GM21447 (cell line): ENCODE results near the gene WIPI1.

Source experiments
- ATAC-seq: cut with Tn5 transposase; IDR thresholded peaks from one replicate; pipeline ENCODE4 v1.9.1; 2021; ENCODE audit not compliant: unreplicated experiment

The WIPI1 gene

DNA sequence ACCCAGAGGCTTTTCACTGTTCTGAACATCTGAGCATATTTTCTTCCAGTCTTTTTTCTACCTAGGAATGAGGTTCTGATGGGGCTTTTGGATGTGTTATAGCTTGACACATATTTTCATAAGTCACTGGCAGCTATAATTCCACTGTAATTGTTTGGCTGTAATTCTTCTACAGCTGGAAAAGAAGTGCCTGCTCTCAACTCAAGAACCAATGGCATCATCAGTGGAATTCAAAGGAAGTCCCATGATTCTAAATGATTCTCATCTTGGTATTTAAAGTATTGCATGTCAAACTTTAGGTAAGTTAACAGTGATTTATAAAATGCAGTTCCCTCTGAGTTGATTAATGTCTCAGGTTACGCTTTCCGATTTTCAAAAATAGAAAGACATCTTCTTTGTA, 16.8 kb downstream of the WIPI1 start:
- no peak for ATAC-seq

DNA sequence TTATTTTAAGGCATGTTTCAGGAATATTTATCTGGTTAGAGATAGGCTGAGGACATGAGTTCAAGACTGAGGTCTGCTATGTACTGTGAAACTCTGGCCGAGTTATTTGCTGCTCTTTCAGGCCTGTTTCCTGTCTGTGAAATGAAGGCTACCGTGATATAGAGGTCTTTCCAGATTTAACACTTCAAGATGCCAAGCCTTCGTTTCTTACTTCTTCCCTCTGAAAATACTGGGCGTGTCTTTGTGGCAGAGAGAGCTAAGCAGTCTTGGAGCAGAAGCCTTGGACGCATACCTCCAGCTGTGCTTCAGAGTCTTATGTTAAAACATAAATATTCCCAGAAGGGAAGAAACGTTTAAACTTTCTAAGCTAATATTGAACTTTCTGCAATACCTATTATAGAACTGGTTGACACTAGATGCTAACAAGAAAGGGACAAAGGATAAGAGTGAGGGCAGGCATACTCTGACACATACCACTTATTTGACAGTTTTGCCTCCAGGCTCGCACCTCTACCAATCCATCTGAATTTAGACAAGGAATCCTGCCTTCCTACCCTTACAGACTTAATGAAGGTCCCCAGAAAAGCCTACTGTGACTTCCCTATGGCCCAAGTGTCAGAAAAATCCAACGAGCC, 17.5 kb downstream of the WIPI1 start:
- no peak for ATAC-seq

DNA sequence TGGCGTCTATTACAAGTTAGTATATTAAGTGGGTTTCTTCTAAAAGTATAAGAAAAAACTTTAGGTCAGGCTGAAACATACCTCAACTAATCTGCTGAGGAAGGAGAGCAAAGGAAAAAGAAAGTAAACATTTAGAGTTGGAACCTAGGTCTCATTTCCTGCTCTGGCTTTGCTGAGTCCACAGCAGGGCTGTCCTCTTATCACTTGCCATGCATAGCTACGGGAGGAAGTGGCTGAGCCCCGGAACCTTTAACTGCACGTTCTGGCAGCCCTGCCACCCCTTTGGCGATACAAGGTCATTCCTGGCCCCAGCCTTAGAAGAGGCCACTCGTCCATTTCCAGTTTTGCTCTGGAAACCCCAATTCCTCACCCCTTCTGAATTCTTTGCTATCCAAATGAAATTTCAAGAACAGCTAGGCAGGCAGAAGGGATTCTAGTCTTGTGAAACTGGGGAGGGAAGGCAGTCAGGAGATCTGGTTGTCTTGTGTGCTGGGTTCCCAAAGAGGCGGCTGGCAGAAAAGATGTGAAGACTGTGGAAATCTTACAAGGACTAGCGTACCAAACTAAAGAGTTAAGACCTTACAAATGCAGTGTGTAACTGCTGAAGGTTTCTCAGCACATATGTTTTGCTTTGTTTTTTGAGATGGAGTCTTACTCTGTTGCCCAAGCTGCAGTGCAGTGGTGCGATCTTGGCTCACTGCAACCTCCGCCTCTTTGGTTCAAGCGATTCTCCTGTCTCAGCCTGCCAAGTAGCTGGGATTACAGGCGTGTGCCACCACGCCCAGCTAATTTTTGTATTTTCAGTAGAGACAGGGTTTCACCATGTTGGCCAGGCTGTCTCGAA, 19.1 kb downstream of the WIPI1 start:
- peak; percentile 76 for ATAC-seq

DNA sequence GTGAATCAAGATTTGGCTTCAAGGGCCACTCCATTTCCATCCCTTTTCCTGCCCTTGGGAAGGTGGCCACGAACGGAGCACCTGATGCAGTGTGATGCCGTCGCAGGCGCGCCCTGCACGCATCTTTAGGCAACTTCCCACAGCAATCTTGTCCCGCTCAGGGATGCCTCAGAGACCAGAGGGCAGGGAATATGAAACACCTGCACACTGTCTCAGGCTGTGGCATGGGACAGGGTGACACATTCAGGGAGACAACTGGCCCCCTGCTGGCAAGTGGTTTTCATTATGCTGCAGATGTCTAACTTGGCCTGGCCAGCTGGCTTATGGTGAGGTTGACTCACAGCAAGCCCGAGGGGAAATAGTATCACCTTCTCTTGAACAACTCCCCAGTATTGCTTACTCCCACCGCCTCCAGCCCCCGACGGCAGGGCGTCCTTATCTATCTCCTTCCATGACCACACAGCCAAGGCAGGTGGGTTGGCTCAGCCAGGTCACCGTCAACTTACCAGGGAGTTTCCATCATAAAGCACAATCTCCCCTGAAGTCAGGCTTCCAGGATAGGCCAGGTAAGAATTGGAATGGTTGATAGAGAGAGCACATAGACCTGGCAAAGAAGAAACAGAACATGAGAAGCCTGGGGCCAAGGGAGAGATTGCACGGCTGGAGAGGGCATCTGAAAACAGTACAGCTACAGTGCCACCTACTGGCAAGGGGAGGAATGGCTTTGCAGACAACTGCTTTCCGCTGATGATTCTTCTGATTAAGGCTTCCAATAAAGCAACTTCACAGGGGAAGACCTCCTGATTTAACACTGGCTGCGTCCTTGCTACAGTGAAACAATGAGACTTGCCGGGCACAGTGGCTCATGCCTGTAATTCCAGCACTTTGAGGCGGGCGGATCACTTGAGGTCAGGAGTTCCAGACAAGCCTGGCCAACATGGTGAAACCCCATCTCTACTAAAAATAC, 21.1 kb downstream of the WIPI1 start:
- peak; percentile 51 for ATAC-seq

DNA sequence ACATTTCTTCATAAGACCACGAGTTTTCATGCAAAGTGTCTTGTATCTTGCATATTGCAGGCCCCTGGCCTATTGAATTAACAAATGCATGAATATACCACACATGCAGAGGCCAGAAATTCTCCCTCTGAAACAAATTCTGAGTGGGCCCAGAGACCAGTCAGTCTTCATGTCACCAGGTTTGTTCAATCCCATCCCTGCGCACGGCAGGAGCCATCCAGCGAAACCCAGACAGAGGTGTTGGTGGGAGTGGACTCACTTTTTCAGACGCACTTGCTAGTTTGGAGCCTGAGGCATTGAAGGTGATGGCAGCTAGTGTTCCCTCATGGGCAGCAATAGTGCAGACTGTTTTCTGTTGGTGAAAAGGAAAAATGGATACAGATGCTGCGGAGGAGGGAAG, 21.9 kb downstream of the WIPI1 start:
- ATAC-seq: no peak

DNA sequence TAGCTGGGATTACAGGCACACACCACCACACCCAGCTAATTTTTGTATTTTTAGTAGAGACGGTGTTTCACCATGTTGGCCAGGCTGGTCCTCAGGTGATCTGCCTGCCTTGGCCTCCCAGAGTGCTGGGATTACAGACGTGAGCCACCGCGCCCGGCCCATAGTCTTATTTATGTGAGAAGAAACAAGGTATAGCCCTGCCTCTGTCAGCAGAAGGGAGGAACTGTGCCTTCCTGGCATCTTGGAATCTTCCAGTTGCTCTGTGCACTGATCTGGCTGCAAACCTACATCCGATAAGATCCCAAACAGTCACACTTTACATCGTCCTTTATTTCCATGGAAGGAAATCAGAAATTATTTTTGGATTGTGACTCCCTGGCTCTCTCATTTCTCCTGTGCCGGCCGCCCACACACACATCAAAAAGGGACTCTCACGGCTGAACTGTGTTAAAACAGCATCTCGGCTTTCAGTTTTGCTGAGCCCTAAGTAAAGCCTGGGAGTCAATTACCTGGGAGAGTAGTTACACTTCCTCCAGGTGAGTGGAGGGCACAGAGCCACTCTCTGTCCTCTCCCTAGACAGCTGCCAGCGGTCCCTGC, 23.3 kb downstream of the WIPI1 start:
- no peak for ATAC-seq

DNA sequence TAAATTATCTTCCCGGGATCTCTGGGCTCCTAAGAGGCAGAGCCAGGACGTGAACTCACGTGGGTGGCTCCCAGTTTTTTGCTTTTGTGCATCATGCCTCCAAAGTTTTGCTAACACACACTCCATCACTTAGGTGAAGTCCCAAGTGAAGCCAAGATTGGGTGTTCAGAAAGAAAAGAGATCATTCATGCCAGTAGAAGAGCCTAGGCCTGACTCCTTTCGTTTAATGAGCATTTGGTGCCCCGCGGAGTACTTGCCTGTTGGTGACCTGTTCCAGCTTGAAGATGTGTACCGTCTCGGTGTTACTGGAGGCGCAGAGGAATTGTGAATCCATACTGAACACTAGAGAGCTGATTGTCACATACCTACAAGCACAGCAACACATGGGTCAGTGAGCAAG, 24.1 kb downstream of the WIPI1 start:
- no peak for ATAC-seq

DNA sequence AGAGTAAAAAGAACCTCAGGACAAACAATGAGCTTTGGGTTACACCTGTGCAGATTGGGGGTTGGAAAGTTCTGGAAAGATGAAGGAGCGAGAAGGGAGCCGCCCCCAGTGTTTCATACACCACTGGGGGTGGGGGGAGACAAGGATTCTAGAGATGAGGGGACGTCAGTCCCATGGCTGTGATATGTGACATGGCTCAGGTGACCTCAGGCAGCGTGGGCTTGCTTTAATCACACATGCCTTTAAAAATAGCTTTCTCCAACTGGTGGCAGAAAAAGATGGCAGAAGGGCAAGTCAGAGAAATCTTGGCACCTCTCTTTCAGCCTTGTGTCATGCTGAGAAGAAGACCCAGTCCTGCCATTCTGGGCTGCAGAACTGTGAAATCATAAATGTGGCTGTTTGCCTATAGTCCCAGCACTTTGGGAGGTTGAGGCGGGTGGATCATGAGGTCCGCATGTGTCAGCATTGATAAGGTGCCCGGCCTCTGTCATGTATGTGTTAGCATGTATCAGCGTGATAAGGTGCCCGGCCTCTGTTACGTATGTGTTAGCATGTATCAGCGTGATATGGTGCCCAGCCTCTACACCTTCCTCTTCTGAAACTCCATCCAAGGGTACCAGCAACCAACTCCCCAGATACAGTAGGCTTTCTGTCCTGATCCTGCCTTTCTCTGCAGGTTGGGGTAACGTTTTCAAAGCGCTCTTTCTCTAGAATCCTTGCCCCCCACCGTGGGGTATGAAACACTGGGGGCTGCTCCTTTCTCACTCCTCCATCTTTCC, 25.0 kb downstream of the WIPI1 start:
- no peak for ATAC-seq

DNA sequence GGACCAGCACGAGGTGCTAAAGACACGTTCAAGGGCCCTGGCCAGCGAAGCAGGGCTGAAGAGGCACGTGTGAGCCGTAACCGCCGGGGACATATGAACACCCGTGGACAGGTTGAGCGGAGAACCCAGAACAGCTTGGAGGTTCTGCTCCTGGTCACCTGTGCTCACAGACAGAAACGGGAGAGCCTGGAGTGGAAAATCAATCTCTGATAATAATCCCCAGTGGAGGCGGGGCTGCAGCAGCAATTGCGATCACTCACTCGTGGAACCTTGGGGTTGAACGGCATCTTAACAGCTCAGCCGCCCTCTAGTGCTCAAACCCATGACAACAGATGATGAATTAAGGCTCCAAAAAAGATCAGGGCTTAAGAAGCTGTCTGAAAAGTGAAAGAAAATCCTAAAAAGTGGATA, 25.6 kb downstream of the WIPI1 start:
- ATAC-seq: no peak

DNA sequence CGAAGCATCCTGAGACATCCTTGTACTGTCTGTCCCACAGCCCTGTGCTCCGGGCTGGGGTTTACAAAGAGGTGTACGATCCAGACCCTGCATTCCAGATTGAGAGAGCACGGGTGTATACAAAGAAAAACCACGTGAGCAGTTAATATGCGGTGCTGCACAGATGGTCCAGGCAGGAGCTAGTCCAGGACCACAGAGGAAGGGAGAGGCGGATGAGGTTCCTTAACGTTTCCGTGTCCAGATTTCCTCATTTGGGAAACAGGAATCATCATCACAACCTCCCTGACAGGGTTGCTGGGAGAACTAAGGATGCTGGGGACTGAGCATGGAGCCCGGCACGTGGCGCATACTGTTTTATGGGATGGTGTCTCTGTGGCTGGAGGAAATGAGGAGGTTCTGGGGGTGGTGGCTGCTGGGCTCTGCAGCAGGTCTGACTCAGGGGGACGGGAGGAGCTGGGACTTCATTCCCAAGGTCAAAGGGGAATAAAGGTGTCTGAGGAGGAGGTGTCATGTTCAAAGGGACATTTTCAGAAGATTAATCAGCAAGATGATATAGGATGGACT, 26.2 kb downstream of the WIPI1 start:
- ATAC-seq: no peak

DNA sequence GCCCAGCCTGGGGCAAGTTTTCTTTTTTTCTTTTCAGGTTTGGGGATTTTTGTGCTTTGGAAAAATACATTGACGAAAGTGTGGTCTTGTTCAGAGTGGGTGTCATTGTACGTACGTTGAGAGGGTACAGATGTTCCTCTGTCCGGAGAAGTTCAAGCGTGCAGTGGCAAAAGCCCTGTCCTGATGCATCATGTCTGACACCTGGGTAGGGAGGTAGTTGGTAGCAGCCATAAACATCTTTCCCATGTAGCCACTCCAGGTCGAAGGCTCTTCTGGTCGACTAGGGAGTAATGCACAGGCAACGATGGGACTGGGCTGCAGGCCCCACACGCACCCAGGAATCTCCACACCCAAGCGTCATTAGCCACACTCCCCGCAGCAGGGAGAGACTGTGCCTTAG, 27.4 kb downstream of the WIPI1 start:
- ATAC-seq: no peak

DNA sequence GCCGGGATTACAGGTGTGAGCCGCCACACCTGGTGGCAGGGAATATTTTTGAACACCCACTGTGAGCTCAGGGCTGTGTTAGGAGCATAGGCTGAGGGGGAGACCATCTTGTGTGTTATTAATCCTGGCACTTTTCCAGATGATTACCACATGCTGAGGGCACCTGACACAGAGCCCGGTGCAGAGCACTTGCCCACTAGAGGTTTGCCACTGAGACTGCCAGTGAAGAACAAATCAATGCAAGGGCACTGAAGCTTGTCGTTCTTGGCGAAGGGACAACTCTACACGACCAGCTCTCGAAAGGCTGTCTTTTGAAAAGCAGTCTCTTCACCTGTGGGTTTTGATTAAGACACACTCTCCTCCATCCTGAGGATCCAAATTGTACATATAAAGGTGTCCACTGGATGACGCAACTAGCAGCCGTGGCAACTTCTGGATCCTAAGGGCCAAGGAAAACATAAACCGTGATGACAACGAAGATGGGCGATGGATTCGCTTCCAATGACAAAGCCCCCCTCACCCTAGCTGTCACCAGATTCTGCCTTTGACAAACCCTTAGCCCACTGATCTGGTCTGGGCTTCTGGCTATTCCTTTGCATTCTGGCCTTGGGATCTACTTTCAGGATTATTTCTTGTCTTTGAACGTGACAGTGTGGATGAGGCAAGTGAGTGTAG, 28.7 kb downstream of the WIPI1 start:
- no peak for ATAC-seq

DNA sequence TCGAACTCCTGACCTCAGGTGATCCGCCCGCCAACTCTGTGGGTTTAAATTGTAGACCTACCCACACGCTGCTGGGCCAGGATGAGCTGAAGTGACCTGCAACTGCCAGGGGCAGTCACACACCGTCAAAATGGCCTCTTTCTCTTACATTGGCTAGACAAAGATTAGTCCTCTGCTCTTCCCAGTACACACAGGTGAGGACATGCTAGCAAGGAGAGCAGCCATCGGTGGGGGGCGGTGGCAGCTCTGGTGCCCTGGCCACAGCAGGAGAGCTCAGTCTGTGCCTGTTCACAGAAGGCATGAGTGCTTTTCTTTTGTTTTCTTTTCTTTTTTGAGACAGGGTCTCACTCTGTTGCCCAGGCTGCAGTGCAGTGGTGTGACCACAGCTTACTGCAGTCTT, 29.7 kb downstream of the WIPI1 start:
- ATAC-seq: no peak

DNA sequence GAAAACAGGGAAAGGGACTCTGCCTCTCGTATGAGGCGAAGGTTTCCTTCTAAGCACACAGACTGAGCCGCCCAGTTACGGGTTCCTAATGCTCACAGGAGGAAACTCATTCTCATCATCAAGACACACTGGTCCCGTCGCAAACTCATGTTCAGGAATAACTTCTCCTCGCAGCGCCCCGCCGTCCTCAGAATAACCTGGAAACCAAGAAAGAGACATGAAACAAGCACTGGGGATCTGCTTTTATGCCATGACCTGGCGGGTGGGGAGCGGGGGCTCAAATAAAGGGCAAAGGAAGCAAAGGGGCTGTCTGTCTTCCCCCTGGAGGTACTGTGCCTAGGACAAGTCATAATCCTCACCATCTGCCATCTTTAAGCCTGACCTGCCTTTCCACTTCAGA, 31.3 kb downstream of the WIPI1 start:
- ATAC-seq: no peak

DNA sequence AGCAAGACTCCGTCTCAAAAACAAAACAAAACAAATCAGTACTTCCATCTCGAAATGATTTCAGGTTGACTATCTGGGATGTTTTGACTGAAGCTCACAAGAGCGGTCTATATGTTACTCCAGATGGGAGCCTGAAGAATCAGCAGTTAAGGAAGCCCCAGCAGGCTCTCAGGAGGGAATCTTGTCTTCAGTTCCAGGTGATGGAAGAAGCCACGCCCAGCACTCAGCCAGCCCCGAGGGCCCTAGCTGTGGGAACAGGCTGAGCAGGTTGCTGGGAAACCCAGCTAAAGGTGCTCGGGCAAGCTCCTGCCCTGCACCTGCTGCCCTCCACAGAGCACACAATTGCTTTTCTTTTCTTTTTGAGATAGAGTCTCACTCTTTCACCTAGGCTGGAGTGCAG, 32.4 kb downstream of the WIPI1 start:
- ATAC-seq: no peak

DNA sequence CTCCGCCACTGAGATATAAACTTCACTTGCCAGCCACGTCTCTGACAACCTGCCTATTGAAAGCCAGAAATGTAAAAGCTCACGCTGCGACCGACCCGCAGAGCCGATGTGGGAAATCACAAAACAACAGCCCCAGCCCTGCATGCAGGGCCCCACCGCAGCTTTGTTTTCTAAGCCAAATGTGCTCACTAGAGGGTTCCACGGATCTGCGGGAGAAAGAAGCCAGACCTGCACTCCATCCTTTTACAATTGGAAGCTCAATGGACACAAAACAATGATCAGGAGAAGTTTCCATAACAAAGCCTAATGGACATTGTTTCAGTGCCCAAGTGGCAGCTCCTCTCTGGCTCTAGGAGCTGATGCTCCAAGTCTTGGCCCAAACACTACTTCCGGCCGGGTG, 33.1 kb downstream of the WIPI1 start:
- ATAC-seq: no peak

DNA sequence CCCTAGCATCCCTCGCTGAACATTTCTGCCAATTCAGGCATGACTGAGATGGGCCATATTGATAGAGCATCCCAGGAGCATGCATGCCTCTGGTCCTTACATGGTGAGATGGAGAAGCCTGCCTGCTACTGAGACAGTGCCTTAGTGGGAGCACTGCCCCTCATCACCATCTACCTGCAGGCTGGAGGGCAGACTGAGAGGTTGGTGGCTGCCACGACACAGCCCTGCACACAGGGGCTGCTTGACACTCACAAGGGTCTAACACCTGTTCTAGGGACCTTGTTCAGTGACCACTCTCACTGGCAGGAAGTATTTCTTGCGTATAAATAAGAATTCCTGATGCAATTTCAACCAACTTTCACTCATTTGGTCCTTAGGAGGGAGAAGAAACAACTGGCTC, 34.0 kb downstream of the WIPI1 start:
- no peak for ATAC-seq

DNA sequence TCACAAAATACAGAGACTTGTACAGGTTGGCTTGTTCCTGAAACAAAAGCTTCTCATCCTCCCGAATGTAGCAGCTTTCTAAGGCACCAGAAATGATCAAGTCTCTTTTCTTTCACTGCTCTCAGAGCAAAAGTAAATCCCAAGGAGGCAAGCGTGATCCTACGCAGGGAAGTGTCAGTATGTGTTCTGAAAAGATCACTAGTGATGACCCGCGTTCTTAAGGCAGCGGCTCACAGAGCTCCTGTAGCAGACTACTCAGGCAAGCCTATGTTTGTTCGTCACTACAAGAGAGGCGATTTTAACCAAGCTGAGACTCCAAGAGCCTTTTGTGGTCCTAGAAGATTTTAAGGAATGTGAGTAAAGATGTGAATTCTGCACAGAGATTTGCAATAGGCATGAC, 34.5 kb downstream of the WIPI1 start:
- no peak for ATAC-seq

DNA sequence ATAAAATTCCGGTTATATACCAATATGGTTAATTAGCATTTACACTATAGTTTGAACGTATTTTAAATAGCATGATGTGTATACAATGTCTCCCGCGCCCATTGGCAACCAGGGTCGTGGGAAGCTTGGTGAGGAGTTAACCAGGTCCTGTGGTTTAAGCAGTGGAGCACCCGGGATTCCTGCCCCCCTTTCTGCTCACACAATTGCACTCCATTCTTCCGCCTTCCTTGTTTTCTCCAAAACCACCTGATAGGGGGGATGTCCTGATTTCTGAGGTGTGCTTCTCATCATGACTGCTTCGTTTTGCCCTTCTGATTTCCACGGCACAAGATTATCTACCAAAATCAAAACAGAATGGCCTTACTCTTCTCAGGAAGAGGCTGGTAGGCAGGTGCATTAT, 35.8 kb downstream of the WIPI1 start:
- no peak for ATAC-seq

DNA sequence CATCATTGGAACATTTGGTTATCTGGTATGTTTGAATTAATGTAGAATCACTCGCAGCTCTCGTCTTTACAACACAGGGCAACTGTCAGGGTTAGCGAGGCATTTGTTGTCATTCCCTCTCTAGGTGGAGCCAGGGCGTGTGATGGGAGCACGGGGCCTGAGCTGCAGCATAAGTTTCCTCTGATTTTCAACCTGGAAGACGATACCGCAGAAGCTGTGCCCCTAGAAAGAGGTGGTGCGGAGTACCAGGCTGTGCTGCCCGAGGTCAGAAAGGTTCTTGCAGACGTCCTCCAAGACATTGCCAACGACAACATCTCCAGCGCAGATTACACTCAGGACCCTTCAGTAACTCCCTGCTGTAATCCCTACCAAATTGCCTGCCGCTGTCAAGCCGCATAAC, 37.2 kb downstream of the WIPI1 start:
- no peak for ATAC-seq
